GM19043 (cell line): ENCODE results near the gene CDKAL1.

Source experiments
- ATAC-seq: cut with Tn5 transposase; IDR thresholded peaks from one replicate; pipeline ENCODE4 v1.9.1; 2021; ENCODE audit warnings: low read depth; ENCODE audit not compliant: unreplicated experiment

Gene CDKAL1

DNA sequence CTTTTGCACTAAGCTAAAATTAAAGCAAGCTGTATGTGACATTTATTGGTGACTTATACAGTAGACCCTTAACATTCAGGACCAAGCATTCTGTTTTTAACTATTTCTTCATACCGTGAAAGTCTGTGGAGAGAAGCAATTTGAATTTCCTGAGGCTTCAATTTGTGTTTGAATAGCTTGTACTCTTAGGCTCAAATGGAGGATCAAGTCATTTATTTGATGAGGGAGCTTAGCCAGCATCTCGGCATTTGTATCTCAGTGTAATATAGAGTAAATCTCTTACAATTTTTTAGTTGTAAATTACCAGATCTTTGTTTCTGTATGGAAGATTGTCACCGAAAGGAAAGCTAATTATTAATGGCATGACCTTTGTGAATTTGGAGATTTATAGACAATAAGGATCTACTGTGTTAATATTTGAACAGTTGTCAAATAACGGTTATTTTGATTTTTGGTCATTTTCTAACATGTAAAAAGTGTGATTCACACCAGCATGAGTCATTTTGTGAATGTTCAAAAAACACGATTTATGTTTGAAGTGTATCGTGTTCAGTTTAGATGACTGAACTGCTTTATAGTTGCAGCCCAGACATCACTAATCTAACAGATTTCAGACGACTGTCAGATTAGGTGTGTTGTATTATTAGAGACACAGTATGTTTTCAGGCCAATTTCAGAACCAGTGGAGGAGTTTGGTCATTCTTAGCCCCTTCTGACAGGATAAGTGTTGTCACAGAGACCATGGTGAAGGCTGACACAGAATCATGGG, 332.9 kb downstream of the CDKAL1 start:
- ATAC-seq, result no peak

DNA sequence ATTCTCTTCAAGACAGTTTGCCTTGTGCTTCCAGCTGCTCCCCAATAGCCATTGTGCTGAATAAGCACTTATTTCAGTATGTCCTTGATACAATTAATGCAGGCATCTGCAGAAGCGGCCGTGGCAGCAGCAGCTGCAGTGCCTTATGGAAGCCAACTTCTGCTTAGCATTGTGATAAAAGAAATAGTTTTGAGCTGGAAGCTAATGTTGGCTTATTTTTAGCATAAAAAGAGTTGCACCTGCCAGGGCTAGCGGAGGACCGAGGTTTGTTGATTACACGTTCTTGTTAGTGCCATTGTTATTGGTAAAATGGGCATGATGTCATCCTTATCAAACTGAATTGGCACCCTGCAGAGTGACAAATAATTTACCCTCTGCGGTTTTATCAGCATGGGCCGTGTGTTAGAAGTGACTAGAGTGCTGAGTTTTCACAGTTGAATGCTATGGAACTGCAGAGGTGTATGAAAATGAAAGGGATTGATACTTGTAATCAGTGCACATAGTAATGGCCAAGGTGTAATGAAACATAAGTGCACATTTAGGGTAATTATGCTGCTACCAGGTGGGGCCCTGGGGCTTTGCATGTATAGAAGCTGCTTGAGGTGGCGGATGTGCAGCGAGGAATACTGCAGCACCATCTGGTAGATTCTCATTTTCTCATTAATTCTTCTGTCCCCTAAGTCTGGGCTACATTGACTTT, 334.3 kb downstream of the CDKAL1 start:
- no peak for ATAC-seq

DNA sequence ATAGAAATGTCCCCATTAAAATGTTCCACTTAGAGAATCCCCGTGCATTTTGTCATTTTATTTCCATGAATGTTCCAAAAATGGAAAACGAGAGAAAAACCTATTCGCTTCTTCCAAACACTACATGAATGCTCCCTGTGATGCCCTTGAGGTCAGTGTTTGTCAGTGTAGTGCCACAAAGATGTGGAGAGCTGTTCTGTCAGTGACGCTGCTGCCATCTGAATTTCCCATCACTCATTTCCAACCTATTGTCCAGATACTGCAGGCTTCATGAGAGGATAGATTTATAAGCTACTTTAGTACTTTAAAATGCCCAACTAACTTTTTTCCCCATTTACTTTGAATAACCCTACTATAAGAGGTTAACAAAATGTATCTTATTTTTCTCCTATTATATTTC, 335.8 kb downstream of the CDKAL1 start:
- ATAC-seq, result no peak

DNA sequence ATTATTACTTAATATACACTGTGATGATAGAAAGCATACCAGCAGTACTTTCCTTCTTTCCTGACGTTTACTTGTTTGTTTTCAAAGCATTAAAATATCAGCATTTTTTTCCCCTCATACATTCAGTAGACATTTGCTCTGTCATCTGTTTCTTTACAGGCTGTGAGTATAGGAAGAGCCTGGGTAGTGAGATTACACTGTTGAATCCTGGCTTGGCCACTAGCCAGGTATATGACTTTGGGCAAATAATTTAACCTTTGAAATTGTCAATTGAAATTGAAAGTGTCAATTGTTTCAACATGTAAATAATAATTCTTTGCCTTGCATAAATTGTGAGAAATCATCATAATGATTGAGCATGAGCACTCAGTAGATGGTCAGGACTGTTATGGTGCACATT, 336.2 kb downstream of the CDKAL1 start:
- no peak for ATAC-seq

DNA sequence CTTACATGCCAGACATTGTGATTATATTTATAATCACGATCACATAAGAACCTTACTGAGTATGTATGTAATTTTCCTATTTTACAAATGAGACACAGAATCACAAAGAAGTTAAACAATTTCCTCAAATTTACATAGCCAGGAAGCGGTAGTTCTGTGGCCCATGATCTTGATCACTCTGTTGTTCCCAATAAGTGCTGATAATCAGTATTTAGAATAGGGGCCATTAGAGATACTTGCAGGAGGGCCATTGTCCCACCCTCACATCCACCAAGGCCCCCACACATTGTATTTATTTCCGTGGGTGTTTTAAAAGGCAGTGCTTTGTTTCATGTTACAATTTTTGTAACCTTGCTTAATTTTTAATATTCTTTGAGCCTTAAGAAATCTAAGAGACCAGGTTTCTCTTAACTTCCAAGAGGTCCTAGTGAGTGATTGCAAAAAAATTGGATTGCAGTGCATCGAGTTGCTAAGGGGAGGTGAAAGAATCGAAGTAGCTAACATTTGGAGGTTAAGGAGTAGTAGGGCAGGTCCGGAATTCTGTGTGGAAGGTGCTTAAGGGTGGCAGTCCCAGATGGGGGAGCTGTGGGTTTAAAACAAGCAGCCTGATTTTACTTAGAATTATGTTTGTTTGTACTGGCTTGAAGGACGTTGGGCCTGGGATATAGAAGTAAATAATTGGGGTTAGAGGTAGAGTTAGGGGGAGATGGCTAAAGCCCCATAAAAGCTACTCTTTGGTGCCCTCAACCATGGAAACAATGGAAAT, 339.4 kb downstream of the CDKAL1 start:
- ATAC-seq, result no peak

DNA sequence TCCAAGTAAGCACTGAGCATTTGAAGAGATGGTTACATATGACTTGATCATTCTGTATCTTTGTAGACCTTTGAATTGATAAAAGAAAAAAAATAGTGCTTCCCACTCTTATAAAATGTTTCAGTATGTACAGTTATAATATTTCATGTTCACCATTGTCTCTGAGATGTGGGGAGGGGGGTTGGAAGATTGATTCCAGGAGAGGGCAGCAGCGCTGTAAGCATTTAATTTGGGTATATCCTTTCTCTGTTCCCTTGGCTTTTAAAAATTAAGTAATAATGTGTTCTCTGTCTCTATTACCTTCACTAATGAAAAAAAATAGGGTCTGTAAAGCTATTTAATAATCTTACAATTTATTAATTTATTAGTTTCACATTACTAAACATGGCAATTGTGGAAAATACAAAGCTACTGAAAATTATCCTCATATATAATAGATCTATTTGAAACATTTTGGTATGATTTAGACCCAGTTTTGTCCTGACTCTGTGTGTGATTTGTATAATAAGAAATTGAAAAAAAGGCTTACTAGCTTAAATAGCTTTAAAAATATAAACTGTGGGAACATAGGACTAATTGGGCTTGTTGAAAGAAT, 341.2 kb downstream of the CDKAL1 start:
- no peak for ATAC-seq

DNA sequence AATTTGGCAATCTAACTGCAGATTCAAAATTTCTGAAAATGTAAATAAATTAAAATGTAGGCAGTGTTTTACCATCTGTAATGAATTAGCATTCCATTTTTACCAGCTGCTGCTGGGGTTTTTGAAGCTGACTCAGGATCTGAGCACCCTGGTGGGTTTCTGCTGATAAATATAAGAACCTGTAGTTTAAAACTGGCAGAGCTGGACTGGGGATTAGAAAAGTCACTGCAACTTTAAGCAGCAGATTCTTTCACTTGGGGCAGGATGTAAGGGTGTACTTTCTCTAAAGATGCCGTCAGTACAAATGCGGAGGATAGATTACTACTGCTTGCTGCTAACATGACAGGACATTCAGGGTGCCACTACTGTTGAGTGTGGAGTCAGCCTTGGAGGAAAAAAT, 341.8 kb downstream of the CDKAL1 start:
- no peak for ATAC-seq

DNA sequence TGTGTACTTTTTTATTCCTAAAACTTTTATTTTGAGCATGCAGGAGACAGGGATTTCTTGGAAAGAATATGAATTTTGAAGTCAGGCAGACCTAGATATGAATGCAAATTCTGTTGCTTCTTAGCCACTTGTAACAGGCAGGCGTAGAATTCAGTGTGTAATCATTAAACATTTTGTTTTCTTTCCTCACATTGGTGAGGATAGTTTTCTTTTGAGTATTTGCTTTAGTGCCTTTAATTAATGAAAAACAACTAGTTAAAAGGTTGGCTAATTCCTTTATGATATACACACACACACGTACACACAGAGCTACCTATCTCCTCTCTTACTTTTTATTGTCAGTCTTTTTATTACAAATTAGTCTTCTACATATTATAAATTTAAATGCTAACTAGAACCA, 342.3 kb downstream of the CDKAL1 start:
- no peak for ATAC-seq

DNA sequence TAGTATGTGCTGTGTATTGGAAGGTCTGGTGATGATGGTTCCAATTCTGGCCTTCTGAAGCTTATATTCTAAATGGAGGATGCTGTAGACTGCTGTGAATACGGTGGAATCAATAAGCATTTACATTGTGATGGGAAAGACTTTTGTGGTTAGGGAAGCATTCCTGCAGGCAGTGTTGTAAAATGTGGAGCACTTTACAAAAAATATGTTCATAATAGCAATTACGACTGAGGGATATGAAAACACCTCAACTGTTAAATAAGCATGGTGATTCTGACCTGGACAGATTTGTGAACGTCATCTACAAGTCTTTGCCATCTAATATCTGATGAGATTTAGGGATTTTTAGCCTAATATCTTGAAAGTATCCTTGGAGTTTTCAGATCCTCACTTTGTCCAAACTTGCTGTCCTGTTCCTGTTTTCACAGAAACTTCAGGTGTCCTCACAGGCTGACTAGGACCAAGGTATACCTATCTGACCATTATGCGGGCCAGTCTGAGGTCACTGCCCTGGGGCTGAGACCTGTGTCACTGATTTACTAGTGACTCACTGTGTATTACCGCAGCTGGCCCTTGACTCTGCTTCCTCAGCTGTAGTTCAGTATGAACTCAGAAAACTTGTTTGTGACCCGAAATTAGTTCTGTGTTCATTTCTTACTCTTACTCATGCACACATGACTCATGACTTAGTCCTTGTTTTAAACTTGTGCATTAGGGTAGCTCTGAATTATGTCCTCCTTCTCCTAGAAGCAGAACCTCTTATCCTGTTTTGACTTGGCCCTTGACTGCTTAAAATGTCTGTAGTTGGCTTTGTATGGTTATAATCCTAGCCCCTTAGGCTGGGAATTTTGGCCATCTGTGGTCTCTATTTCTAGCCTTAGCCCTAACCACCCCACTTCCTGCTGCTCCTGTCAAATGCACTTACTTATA, 343.0 kb downstream of the CDKAL1 start:
- ATAC-seq, result peak; percentile 96

DNA sequence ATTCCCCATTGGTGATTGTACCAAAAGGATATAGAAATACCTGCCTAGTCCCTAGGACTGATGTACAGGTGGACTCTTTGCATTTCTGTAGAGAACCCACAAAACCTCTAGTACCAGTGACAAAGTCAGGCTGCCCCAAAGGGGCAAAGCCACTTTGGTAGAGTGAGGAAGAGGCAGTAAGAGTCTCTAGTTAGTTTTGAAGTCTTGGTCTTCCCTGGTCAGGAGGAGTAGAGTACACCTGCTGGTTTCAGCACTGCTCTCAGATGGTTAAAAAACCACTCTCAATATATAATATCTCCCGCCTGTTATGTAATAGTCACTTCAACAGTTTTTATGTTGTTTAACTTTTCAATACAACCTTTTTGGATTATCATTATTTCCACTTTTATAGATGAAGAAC, 344.9 kb downstream of the CDKAL1 start:
- ATAC-seq, result no peak

DNA sequence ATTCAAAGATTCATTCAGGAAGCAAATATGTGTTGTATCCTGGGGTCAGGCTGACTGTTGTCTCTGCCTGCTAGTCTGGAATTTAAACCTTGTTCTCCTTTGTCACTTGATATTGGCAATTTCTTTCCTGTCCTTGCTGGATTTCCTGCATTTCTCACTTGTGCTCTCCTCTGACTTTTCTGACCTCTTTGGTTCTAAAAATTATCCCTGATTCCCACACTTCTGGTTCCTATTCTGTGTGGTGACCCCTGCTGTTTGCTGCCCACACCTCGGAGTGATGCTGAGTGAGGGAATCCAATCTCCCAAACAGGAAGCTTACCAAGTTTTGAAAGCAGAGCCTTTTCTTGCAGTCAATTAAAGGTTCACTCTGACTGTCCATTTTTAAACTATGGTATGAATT, 345.3 kb downstream of the CDKAL1 start:
- no peak for ATAC-seq

DNA sequence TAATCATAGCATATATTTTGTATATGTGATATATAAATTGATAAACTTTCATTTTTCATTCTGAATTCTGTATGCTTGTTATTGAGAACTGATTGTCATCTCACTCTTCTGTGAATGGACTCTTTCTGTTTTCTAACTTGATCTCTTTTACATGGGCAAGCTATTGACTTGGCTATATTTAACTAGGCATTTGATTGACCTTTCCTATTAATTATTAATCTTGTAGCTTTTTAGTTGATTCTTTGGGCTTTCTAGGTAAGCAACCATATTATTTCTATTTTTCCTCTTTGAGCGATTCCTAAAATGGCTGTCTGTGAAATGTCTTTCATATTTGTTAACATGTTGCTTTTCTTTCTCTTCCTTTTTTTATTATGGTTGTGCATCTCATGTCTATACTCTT, 347.1 kb downstream of the CDKAL1 start:
- ATAC-seq, result no peak

DNA sequence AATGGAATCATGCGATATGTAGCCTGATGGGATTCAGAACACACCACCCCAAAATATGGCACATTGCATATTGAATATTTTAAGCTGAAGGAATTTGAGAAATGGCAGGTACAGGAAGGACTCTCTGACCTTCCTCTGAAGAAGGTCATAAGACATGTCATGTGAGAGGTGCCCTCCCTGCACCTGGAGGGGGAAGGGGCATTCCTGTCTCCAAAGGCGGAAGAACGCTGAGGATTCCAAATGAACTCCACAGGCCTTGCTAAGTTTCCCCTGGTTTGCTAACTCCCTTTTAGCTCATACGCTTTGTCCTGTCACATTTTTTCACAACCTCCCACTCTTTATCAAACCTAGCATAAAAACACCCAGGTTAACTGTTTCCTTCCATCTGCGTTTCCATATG, 347.8 kb downstream of the CDKAL1 start:
- ATAC-seq, result no peak

DNA sequence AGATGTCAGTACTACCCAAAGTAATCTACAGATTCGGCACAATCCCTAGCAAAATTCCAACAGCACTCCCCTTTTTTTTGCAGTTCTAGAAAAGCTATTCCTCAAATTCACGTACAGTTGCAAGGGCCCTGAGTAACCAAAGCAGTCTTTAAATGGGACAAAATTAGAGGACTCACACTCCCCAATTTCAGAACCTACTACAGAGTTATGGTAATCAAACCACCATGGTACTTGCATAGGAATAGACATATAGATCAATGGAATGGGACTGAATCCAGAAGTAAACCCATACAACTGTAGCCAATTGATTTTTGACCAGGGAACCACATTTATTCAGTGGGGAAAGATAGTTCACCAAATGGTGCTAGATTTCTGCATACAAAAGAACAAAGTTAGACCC, 350.8 kb downstream of the CDKAL1 start:
- no peak for ATAC-seq

DNA sequence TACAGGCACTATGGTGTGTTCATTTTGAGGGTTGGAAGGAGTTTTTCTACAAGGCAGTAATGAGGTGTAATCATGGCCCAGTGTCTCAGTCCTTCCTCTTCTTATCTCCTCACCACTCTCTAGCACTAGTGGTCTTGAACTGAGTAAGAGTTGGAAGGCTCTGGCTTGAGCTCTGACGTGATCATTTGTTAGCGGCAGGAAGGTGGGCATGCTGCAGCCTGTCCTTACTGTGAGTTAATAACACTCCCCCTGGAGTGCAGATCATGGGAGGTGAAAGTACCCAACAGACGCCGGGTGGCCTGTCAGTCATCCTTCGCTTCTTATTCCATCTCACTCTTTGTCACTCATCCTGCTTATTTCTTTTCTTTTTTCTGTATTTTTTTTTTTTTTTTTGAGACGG, 356.9 kb downstream of the CDKAL1 start:
- ATAC-seq, result no peak

DNA sequence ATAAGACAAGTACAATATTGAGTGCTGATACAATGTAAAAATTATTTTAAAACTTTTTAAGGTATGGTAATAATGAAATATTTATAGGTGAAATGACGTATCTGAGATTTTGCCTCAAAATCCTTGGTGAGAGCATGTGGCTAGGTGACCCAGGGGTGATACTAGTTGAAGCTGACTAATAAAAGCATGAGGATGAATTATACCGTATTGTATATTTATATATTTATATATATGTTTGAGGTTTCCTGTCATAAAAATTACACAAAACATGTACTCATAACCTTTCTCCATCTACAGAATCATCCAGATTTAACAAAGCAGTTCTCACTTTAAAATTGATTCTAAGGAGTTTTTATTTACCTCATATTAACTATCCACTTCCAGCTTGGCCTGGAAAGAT, 358.1 kb downstream of the CDKAL1 start:
- no peak for ATAC-seq

DNA sequence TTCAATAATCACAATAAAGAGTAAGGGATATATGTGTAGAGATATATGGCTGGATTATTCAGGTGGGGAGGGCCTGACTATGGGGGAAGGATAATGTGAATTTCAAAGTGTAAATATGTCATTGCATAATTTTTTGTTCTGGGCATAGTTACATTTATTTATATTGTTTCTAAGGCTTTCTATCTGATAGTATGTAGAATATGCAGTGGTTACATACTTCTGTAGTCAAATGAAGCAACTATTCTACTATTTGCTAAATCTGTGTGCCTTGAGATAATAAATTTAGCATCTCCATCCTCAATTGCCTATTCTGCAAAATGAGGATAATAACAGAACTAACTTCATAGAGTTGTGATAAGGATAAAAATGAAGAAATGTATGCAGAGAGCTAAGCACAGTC, 359.2 kb downstream of the CDKAL1 start:
- no peak for ATAC-seq

DNA sequence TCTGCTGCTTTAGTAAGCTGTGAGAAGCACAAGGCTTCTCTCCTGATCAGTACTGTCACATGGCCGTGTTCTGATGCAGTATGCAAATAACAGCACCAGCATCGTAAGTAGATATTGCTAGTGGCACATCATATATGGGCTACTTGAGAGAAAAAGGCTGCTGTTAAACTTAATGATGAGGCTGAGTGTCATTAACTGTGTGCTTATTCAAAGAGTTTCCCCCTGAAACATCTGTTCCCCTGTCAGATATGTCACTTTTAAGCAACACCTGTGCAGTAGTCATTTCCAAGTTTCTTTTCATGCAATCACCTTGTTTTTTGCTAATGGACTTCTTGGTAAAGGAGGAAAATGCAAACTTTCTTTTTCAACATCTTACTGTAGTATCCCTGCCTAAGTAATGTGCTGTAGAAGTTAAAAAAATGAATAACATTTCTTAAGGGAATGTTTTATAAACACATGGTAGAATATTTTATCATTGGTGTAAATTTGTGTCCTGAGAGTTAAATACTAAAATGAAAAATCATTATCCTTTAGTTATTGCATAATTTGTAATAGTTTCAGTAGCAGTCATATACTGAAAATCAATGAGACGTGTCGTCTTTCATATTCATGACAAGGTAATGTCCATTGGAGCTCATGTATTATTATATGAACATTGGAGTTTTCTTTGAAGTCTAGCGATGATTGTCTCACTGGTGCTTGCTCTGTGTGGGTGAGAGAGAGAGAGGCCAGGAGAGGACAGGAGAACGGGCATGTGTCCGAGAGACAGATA, 366.3 kb downstream of the CDKAL1 start:
- ATAC-seq, result peak; percentile 89

DNA sequence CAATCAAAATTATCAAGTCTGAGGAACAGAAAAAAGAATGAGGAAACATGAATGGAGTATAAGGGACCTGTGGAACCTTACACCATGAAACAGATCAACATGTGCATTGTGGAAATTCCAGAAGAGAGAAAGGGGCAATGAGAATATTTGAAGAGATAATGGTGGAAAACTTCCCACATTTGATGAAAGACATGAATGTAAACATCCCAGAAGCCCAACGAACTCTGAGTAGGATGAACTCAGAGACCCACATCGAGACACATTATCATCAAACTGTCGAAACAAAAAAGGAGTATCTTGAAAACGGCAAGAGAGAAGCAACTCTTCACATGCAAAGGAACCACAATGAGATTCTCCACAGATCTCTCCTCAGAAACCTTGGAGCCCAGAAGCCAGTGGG, 371.1 kb downstream of the CDKAL1 start:
- no peak for ATAC-seq
